Measurements from ENCODE around the gene ZC3H7A.

ZC3H7A gene

DNA sequence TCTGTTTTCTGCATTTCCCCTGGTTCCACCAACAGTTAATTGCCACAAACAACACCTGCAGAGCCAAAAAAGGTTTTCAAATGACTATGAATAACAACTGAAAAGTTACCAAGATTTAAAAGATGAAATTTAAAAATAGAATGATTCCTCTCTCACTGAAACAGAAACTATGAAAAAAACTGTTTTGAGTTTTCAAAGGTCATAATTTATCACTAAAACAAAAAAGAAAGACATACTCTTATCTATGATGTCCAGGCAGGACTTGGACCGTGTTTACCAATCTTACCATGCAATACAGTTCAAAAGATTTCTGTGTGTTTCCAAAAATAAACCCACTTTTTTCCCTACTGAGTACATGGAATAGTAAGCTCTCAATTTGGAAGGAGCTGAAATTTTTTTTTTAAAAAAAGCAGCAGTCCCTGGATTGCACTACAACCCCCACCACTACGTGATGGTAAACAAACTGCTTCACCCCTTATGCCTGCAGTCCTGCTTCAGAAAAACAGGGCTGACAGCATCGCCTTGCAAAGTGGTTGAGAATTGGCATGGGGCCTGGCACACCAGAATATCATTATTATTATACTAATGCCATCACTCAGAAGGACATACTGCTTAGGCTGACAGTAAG, 62.9 kb downstream of the ZC3H7A start:
- DNase-seq, result no peak

DNA sequence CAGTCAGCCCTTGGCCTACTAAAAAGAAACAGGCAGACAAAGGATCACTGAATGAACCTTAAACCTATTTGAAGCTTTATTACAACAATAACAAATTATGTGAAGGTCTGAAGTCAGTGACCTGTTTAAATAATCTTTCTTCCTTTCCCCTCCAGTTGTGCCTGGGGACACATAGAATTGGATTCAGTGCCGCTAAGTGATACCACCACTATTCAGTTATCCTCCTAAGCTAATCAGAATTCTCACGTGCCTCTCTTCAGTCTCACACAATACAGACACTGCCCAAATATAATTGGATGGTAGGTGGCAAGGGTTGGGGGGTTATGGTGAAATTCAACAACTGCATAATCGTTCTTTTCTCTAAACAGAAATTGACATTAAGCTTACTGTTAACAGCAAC, 65.8 kb downstream of the ZC3H7A start:
- no peak for DNase-seq

DNA sequence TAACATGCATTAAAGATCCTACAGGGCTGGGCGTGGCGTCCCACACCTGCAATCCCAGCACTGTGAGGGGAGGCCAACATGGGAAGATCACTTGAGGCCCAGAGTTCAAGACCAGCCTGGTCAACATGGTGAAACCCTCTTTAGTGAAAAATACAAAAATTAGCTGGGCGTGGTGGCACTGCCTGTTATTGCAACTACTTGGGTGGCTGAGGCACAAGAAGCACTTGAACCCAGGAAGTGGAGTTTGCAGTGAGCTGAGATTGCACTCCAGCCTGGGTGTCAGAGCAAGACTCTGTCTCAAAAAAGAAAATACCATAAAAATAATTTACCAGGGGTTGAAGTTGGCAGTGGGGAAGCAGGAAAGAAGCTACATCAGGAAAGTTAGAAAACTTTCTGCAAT, 67.3 kb downstream of the ZC3H7A start:
- no peak for DNase-seq

DNA sequence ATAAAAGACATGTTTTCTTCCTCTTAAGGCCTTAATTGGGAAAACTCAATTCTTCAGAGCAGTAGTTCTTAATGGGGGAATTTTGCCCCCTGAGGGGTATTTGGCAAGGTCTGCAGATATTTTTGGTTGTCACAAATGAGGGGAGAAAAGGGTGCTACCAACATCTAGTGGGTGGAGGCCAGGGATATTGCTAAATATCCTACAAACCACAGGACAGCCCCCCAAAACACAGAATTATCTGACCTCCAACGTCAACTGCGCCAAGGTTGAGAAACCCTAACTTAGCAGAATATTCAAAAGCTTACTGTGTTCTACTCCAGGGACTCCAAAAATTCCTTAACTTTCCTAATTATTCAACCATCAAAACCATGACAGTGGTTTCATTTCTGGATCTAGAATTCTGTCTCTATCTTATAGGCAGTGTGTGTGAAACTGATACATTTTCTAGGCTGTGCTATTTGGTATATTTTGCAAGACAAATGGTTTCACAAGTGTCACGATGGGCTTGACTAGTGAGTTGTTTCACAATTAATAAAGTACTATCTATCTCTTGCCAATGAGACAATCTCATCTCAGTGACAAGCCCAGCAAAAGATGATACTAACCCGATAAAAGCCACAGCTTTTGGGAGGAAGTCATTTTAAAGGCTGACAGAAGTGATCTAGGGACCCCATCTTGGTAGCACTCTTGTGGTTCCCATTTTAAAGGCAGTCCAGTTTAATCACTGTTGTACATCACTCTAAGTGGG, 69.1 kb downstream of the ZC3H7A start:
- no peak for DNase-seq

DNA sequence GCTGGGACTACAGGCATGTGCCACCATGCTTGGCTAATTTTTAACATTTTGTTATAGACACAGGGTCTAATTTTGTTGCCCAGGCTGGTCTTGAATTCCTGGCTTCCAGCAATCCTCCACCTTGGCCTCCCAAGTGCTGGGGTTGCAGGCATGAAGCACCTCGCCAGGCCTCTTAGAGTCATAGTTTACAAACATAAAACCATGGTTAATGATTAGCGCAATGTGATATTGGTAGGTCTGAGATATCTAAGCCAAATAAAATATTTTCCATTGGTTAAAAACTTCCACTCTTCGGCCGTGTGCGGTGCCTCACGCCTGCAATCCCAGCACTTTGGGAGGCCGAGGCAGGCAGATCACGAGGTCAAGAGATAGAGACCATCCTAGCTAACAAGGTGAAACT, 71.0 kb downstream of the ZC3H7A start:
- no peak for DNase-seq

DNA sequence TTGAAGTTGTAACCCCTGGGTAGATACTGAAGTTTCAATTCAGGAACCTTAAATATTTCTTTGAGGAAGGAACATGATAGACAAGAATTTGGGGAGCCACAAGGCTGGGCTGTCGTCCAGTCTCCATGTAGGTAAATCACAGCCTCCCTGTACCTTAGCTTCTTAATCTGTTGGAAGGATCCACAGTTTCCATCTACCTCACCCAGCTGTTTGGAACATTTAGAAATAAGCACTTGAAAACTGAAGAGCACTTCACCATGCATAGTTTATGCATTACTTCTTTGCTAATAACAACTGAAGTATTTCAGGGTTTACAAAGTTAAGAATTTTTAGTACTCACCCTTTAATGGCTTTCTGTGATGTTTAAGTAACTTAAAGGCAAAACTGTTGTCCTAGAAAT, 71.6 kb downstream of the ZC3H7A start:
- DNase-seq, result no peak

DNA sequence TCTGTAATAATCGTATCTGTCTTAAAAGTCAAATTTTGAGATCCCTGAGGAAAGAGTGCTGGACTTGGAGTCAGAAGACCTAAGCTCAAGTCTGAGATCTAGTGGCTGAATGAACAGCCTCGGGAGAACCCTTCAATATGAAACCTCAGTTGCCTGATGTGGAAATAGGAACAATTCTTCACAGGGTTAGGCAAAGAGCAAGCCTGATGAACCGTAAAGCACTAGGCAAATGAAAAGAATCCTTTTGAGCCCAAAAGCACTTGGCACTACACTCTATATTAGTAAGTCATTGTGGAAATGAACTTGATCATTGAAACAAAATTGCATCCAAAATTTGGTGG, 74.6 kb downstream of the ZC3H7A start:
- no peak for DNase-seq

DNA sequence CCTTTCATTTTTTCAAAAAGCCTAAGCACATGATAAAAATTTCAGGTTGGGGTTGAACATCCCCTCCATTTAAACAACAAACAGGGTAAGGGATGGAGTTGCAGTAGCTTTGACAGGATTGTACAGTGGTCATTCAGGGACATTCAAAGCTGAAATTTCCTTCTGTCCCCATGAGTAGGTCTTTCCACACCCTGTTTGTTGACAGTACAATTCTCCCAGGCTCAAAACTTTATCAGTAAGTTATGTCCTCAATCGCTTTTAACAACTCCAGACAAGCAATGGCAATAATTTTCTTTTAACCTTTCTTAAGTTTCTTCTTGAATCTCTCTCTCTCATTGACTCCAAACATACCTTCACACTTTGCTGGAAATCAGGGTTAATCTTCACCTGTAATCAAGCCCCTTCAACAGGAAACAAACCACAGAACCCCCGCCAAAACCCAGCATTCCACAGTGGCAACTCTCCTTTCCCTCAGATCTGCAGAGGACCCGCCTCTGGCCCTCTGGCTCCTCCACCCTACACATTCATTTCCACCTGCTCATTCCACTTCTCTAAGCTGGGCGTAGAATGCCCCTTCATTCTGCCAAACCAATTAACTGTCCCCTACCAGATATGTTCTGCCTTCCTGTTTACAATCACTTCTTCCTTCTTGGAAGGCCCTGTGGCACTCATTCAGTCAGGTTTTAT, 75.1 kb downstream of the ZC3H7A start:
- DNase-seq, result no peak

DNA sequence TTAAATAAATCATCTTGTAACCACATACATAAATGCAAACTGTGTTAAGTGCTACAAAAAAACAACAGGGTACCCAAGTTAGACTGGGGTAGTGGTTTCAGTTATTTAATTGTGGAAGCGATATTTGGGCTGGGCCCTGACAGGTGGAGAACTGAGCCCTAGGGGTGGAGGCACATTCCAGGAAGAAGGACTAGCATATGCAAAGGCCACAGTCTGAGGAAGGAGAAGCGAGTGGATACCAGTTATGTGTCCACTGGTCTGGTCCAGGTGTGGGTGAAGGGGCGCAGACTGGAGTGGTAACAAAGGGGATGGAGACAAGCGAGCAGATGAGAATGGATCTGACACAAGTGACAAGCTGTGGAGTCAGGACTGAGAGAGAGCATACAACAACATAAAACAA, 77.3 kb downstream of the ZC3H7A start:
- DNase-seq, result no peak

DNA sequence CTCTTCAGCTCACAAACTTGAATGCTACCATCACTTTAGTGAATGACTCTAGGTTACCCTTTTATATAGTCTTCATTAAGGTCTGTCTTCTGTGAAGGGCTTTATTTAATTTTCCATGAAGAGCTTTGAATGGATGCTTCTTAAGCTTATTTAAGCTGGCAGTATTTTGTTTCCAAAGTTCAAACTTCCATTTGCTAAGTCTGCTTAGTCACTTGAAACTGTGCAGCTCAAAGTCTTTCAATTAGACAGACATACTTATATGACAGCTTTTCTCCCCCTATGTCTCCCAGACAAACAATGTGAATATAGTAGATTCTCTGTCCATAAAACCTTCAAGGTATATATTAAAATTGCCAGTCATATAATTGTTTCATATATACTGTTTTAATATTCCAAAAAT, 77.9 kb downstream of the ZC3H7A start:
- DNase-seq, result no peak

DNA sequence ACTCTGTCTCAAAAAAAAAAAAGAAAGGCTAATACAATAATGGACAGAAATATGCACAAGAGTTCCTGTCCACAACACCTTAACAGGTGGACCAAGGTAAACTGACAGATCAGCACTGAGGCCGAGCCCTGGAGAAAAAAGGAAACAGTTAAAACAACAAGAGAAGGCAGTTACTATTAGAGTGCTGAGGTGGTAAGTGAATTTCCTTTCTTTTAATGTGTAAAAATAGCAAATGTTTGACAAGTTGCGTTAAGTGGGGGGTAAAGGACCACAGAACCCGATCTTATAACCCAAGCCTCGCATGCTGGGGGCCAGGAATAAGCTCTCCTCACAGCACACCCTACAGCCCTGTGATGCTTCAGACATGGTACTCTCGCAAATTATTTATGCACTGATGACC, 79.2 kb downstream of the ZC3H7A start:
- DNase-seq, result no peak

DNA sequence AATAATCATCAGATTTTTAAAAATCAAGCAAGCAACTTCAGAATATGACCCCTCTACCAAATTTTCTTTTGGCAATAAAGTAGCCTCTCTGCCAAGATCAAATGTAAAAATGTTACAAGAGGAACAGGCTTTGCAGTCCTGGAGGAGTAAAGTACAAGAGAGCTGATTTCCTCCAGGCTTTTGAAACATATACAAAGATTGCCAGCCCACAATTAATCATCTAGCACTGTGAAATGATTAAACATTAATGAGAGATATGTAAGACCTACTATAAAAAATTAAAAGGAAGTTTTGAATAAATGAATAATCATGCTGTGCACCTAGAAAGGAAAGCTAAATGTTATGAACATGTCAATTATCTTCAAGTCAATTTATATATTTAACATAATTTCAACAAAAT, 80.7 kb downstream of the ZC3H7A start:
- no peak for DNase-seq

DNA sequence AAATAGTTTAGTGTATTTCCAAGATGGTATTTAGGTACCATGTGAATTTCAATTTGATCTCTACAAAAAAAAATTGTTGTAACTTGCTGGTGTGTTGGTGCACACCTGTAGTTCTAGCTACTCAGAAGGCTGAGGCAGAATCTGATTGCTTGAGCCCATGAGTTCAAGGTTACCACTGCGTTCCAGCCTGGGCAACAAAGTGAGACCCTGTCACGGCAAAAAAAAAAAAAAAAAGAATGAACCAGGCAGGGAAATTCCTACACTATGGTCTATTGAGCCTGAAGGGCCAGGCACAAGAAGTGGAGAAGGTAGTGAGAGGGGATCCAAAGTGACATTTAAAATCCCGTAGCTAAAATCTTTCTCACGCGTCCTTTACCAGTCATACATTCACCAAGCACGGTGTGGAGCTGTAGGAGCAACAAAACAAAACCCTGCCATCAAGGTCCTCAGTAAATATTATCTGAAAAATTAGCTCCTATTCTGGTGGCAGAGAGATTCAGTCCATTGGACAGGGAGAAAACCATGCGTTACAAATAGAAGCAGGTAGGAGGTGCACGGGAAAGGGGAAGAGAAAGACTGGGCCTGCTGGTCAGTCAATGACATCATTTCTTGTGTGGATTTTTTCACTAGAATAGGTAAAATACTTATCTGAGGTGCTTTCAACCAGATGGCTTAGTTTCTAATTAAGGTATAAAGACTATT, 81.7 kb downstream of the ZC3H7A start:
- DNase-seq, result no peak

DNA sequence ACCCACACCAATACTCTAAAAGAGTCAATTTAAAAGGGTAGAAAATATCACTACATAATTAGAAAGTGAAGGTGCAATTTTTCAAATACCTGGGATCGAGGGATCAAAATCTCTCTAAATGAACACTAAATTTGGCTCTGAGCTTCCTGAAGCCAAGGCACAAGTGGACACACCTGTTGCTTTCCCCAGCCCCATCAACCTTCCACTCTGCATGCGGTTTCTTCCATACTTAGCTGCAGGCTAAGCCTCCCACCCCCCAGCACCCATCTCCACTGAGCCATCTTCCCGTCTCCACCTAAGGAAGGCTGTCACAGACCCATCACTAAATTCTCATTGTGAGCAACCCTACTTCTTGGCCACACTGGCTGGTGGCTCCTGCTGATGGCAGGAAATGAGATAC, 84.9 kb downstream of the ZC3H7A start:
- DNase-seq, result no peak

DNA sequence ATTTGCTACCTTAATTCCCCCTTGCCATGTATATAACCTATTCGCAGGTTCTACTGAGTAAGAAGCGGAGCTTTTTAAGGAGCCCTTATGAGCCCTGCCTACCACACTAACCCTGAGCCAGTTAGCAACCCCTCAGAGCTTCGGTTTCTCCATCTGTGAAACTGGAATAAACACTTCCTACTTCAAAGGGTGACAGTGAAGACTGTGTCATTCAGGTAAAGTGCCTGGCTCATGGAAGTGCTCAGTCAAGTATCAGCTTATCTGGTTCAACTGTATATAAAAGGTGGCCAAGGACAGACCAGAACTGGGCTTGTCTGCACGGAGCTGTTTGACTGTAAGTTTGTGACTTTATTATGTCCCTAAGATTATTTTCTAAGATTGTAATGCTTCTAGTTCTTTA, 85.4 kb downstream of the ZC3H7A start:
- DNase-seq, result no peak

DNA sequence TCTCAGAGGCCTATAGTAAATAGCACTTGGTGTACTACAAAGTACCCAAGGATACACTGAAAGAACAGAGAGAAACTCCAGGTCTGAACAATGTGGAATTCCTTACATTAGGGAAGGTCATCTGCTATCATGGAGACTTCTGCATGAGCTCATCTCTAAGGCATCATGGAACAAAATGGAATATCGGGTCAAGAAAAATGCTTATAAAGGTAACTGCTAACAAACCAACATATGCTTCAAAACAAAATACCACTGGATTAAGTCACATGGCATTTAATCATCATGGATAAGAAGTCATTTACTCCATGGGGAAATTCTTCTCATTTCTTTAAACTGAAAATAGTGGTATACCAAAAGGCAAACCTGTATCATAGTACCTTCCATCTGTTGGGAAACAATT, 88.6 kb downstream of the ZC3H7A start:
- no peak for DNase-seq

DNA sequence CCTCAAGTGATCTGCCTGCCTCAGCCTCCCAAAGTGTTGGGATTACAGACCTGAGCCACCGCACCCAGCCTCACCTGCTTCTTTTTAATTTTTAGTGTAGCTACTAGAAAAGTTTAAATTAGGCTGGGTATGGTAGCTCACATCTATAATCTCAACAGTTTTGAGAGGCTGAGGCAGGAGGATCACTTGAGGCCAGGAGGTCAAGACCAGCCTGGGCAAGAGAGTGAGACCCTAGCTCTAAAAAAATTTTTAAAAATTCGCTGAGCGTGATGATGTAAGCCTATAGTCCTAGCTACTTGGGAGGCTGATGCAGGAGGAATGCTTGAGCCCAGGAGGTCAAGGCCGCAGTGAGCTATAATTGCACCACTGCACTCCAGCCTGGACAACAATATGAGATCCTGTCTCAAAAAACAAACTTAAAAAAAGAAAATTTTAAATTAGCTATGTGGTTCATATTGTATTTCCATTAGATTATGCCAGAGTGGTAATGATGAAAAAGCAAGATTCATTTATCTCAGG, 89.3 kb downstream of the ZC3H7A start:
- no peak for DNase-seq

DNA sequence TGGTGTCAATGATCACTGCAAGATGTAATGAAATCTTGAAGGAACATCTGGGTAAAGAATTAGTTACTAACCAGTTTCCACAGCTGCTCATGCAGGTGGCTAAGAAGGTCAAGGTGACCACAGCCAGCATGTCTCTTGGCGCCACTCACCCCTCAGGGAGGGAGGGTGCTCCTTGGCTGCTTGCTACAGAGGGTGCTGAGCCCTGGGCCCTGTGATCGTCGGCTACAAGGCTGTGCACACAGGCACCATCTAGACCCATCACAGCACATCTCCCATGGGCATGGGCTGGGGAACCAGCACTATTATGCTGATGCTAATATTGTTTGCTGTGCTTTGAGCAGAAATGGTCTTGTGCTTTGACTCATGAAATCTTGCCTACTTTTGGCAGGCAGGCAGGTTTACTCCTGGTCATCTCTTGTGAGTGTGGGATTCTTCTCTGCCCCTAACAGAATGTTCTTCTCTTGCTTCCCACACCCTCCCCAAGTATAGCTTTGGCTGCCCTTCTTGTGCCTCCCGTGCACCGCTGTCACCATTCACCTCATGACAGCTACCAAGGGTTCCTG, 90.8 kb downstream of the ZC3H7A start:
- DNase-seq, result no peak

DNA sequence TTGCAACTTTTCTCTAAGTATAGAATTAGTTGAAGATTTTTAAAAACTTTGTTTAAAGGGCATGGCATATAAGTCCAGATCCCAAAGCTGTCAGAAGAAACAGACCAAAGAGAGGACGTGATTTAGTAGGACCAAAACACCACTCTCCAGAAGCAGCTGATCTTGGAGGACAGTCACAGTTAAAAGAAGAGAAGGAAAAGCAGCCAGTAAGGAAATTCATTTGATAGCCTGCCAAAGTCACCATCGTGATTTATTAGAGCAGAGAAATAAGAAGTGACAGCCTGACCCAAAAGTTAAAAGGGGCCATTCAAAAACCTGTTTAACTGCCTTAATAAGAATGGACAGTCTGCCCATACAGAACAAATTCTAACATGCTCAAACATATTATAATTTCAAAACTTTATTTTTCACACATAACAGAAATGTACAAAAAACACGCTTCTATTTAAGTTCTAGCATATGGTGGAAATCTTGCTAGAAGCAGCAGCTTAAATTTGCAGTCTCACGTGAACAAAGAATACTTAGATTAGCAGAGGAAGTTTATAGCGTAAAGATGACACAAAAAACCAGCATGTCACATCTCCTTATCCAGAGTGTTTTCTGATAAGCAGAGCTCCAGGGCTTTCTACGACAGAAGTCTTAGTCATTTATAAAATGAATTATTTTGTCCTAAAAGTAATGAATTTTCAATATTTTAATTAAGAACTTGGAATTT, 91.6 kb downstream of the ZC3H7A start:
- no peak for DNase-seq

All from GOT3 (cell line).